DOHH2 (cell line): ENCODE results near the gene LOC128125822.

Experiments used
- H3F3A ChIP-seq: fragments of 200-600 bp; sonication (generic), shearing (Covaris generic); 2 replicates; pipeline ENCODE4 v1.6.0; 2016; ENCODE audit warnings: antibody characterized with exemption, mild to moderate bottlenecking; ENCODE audit not compliant: control insufficient read depth, insufficient read depth
- H3K27ac ChIP-seq: fragments of 200-600 bp; sonication (generic); 2 replicates; pipeline ENCODE4 v1.5.1; 2014; ENCODE audit warnings: low read depth, mild to moderate bottlenecking, low read length, moderate library complexity
- H3K27me3 ChIP-seq: fragments of 200-600 bp; sonication (generic); 2 replicates; pipeline ENCODE4 v1.6.1; 2014; ENCODE audit warnings: mild to moderate bottlenecking, low read length, mixed read lengths; ENCODE audit not compliant: control insufficient read depth
- H3K36me3 ChIP-seq: fragments of 200-600 bp; sonication (generic); 2 replicates; pipeline ENCODE4 v1.6.1; 2014; ENCODE audit warnings: mild to moderate bottlenecking, low read length, moderate library complexity, mixed read lengths; ENCODE audit not compliant: control insufficient read depth
- H3K4me1 ChIP-seq: fragments of 200-600 bp; sonication (generic); 2 replicates; pipeline ENCODE4 v1.6.1; 2014; ENCODE audit warnings: mild to moderate bottlenecking, low read length, mixed read lengths; ENCODE audit not compliant: control insufficient read depth
- H3K4me2 ChIP-seq: fragments of 200-600 bp; sonication (generic); 2 replicates; pipeline ENCODE4 v1.6.0; 2014; ENCODE audit warnings: mild to moderate bottlenecking, low read length, moderate library complexity
- H3K4me3 ChIP-seq: fragments of 200-600 bp; sonication (generic); 2 replicates; pipeline ENCODE4 v1.5.1; 2014; ENCODE audit warnings: mild to moderate bottlenecking, low read length, mixed read lengths
- H3K79me2 ChIP-seq: fragments of 200-600 bp; sonication (generic); 2 replicates; pipeline ENCODE4 v1.6.1; 2014; ENCODE audit warnings: mild to moderate bottlenecking, low read length, mixed read lengths; ENCODE audit not compliant: control insufficient read depth
- H3K9me2 ChIP-seq: fragments of 200-600 bp; sonication (generic); replicated peaks from 2 replicates; pipeline ENCODE4 v1.6.1; 2014; ENCODE audit warnings: mild to moderate bottlenecking, low read length, mixed read lengths; ENCODE audit not compliant: control insufficient read depth
- H3K9me3 ChIP-seq: fragments of 200-600 bp; sonication (generic); 2 replicates; pipeline ENCODE4 v1.6.1; 2014; ENCODE audit warnings: antibody characterized with exemption, low read length, mixed read lengths; ENCODE audit not compliant: control insufficient read depth, insufficient read depth
- H4K20me1 ChIP-seq: fragments of 200-600 bp; sonication (generic); 2 replicates; pipeline ENCODE4 v1.6.0; 2014; ENCODE audit warnings: low read depth, mild to moderate bottlenecking, antibody characterized with exemption, low read length, moderate library complexity; ENCODE audit not compliant: control insufficient read depth, insufficient read depth
- EZH2phosphoT487 ChIP-seq: fragments of 200-600 bp; sonication (generic); IDR thresholded peaks from 2 replicates; pipeline ENCODE4 v1.6.1; 2017; ENCODE audit warnings: borderline replicate concordance, mild to moderate bottlenecking, antibody characterized with exemption, low read length, moderate library complexity, mixed read lengths
- TF ChIP-seq, protein P1 (sequence below): fragments of 200-600 bp; sonication (generic); IDR thresholded peaks from one replicate; pipeline ENCODE4 v1.5.1; 2014; ENCODE audit warnings: antibody characterized with exemption, mild to moderate bottlenecking, low read depth, low read length; ENCODE audit not compliant: poor library complexity, severe bottlenecking

Gene LOC128125822

GRCh38 chr6:63560801-63561287 lies 11.4 kb upstream of the LOC128125822 start:
- Histone ChIP-seq H3K4me1 (no peaks in the 10 kb centered on the region), H3F3A (no peaks in the 10 kb centered on the region), H3K9me3 (no peaks in the 10 kb centered on the region), H3K4me3 (no peak overlapping the region), H3K27ac (no peak overlapping the region), H3K36me3 (no peaks in the 10 kb centered on the region), H3K4me2 (no peak overlapping the region), H3K9me2 (no peaks in the 10 kb centered on the region), H3K27me3 (peaks cover 4% of the 10 kb centered on the region; the same call in 1 of the 2 replicates), H3K79me2 (no peaks in the 10 kb centered on the region), H4K20me1 (no peaks in the 10 kb centered on the region)
- TF ChIP-seq EZH2phosphoT487: no peak
- TF ChIP-seq, protein P1, sequence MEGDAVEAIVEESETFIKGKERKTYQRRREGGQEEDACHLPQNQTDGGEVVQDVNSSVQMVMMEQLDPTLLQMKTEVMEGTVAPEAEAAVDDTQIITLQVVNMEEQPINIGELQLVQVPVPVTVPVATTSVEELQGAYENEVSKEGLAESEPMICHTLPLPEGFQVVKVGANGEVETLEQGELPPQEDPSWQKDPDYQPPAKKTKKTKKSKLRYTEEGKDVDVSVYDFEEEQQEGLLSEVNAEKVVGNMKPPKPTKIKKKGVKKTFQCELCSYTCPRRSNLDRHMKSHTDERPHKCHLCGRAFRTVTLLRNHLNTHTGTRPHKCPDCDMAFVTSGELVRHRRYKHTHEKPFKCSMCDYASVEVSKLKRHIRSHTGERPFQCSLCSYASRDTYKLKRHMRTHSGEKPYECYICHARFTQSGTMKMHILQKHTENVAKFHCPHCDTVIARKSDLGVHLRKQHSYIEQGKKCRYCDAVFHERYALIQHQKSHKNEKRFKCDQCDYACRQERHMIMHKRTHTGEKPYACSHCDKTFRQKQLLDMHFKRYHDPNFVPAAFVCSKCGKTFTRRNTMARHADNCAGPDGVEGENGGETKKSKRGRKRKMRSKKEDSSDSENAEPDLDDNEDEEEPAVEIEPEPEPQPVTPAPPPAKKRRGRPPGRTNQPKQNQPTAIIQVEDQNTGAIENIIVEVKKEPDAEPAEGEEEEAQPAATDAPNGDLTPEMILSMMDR: no peak

GRCh38 chr6:63561288-63561687 lies 11.0 kb upstream of the LOC128125822 start:
- H3K9me3 ChIP-seq: no peaks in the 10 kb centered on the region
- peaks cover 4% of the 10 kb centered on the region; the same call in 1 of the 2 replicates for H3K27me3 ChIP-seq
- no peaks in the 10 kb centered on the region for H4K20me1 ChIP-seq
- H3K27ac ChIP-seq: no peak overlapping the region
- TF ChIP-seq EZH2phosphoT487: no peak
- TF ChIP-seq, protein P1: no peak
- no peaks in the 10 kb centered on the region for H3F3A ChIP-seq
- no peak overlapping the region for H3K4me3 ChIP-seq
- no peaks in the 10 kb centered on the region for H3K36me3 ChIP-seq
- H3K9me2 ChIP-seq: no peaks in the 10 kb centered on the region
- no peaks in the 10 kb centered on the region for H3K79me2 ChIP-seq
- no peaks in the 10 kb centered on the region for H3K4me1 ChIP-seq
- H3K4me2 ChIP-seq: no peak overlapping the region

GRCh38 chr6:63563235-63563634 lies 9.0 kb upstream of the LOC128125822 start:
- no peaks in the 10 kb centered on the region for H3F3A ChIP-seq
- no peak overlapping the region for H3K4me3 ChIP-seq
- no peaks in the 10 kb centered on the region for H3K4me1 ChIP-seq
- H3K9me3 ChIP-seq: no peaks in the 10 kb centered on the region
- TF ChIP-seq EZH2phosphoT487: no peak
- TF ChIP-seq, protein P1: no peak
- H3K9me2 ChIP-seq: no peaks in the 10 kb centered on the region
- peaks cover 4% of the 10 kb centered on the region; the same call in 1 of the 2 replicates for H3K27me3 ChIP-seq
- H3K4me2 ChIP-seq: no peak overlapping the region
- no peaks in the 10 kb centered on the region for H4K20me1 ChIP-seq
- no peaks in the 10 kb centered on the region for H3K79me2 ChIP-seq
- H3K36me3 ChIP-seq: no peaks in the 10 kb centered on the region
- no peak overlapping the region for H3K27ac ChIP-seq
